GM21447 (cell line): Measurements from ENCODE around the gene FOXP3.

Source experiments
- ATAC-seq: cut with Tn5 transposase; IDR thresholded peaks from one replicate; pipeline ENCODE4 v1.9.1; 2021; ENCODE audit not compliant: unreplicated experiment

Gene FOXP3

DNA sequence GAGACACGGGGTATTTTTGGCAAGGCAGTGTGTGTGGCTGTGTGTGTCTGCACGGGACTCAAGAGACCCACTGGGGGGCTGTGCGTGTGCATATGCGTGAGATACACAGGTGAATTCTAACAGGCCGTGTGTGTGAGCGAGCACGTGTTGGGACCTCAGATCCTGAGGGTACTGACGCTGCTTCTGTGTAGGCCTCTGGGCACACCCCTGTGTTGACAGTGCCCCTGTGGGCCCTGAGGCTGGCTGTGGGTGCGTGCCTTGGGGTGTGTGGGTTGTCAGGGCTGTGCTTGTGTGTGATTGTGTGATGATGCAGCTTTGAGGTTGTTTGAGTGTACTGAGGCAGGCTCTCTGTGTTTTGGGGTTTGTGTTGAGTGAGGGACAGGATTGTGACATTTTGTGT lies 13.9 kb downstream of the FOXP3 start:
- no peak for ATAC-seq

DNA sequence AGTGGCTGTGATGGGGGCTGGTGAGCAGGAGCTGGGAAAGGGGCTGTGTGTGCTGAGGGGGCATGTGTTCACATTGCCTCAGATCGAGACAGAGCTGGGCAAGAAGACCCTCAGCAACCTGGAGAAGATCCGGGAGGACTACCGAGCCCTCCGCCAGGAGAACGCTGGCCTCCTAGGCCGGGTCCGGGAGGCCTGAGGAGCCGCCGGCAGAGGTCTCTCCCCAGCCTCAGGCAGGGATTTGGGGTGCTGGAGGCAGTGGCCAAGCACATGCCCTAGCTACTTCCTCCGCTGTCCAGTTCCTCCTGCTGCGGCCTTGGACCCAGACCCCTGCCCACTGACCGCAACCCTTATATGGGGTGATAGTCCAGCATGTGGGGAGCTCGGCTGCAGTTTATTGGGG lies 14.4 kb downstream of the FOXP3 start:
- ATAC-seq, result no peak

DNA sequence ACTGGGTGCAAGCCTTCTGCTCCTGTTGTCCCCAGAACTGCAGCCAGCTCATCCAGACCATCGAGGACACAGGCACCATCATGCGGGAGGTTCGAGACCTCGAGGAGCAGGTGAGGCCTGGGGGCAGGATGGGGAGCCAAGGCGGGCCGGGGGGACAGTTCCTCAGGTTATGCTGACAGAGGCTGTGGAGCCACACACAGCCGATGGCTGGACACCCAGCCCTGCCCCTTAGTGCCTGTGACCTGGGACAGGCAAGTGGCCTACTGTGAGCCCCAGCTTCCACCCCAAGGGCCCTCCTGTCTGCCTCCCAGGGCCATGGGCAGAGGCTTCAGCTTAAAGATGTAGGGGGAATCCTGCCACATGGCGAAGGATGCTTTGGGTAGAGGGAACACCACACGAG lies 14.9 kb downstream of the FOXP3 start:
- no peak for ATAC-seq

DNA sequence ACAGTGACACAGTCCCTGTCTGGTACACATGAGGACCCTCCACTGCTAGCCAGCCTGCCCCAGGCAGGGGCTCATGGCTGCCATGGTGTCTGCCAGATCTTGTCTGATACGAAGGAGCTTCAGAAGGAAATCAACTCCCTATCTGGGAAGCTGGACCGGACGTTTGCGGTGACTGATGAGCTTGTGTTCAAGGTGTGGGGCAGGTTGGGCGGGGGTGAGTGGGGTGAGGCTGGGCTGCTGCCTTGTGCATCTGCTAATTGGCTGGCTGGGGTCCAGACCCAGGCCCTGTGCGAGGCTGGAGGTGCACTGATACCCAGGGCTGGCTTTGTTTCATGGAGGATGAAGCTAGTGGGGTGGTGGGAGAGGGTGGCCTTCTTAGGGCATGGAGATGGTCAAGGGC lies 15.4 kb downstream of the FOXP3 start:
- no peak for ATAC-seq

DNA sequence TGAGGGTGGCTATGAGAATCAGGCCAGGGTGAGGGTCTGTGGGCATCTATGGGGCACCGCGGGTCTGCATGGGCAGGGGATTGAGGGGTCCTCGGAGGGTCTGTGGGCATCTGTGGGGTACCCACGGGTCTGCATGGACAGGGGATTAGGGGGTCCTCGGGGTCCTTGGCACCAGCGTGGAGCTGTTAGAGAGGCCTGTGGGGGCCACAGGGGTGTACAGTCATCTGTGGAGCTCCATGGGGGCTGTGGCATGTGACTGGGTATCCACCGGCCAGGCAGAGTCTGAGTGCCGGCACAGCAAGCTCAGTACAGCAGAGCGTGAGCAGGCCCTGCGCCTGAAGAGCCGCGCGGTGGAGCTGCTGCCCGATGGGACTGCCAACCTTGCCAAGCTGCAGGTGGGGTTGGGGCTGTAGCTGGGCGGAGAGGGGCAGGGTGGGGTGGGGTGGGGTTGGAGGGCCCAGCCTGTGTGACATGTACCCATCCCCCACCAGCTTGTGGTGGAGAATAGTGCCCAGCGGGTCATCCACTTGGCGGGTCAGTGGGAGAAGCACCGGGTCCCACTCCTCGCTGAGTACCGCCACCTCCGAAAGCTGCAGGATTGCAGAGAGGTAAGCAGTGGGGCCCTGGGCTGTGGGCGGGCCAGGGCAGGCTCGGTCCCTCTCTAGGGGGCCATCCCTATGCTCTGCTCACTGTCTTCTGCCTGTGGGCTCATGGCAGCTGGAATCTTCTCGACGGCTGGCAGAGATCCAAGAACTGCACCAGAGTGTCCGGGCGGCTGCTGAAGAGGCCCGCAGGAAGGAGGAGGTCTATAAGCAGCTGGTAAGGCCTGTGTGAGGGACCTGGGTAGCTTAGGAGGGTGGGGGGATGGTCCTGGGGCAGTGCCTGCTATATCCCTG lies 16.3 kb downstream of the FOXP3 start:
- ATAC-seq, result no peak

DNA sequence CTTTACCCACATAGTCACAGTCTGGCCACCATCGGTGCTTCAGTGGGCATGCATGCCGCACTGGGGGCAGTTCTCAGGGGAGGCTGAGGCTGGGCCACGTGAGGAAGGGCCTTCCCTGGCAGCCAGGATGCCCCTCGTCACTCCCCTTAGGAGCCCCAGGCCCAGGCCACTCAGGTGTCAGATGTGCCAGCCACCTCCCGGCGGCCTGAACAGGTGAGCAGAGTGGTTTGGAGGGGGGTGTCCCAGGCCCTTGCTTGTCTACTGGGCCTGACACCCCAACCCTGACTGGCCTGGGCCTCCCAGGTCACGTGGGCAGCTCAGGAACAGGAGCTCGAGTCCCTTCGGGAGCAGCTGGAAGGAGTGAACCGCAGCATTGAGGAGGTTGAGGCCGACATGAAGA lies 17.2 kb downstream of the FOXP3 start:
- no peak for ATAC-seq

DNA sequence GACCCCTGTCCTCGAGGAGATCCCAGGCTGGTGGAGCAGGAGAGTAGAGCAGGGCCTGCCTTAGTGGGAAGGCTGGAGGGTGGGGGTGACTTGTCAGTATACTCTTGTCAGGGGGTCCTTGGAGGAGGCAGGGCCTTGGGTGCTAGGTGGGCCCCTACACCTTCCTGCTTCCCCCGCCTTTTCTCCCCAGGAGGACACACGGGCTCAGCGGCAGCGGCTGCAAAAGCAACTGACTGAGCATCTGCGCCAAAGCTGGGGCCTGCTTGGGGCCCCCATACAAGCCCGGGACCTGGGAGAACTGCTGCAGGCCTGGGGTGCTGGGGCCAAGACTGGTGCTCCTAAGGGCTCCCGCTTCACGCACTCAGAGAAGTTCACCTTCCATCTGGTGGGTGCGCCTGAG lies 18.0 kb downstream of the FOXP3 start:
- ATAC-seq, result no peak

DNA sequence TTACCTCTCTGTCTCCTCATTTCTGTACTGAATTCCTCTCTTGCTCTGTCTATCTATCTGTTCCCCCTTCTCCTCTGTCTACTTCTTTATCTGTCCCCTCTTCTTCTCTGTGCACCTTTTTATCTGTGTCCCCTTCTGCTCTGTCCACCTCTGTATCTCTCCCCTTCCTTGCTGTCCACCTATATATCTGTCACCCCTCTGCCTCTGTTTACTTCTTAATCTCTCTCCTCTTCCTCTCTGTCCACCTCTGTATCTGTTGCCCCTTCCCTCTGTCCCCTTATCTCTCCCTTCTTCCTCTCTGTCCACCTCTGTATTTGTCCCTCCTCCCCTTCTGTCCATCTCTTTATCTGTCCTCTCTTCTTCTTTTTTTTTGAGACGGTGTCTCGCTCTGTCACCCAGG lies 20.3 kb downstream of the FOXP3 start:
- no peak for ATAC-seq

DNA sequence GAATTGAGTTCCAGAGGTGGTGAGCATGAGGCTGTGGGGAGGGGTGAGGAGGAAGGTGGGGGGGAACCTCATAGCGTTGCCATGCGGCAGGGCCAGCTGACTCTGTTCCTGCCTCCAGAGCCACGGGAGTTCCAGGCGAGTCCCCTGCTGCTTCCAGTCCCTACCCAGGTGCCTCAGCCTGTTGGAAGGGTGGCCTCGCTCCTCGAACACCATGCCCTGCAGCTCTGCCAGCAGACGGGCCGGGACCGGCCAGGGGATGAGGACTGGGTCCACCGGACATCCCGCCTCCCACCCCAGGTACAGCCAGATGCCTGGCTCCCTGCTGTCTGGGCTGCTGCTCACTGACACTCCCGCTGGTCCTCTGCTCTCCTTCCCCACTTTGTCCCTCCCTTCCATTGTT lies 21.3 kb downstream of the FOXP3 start:
- no peak for ATAC-seq

DNA sequence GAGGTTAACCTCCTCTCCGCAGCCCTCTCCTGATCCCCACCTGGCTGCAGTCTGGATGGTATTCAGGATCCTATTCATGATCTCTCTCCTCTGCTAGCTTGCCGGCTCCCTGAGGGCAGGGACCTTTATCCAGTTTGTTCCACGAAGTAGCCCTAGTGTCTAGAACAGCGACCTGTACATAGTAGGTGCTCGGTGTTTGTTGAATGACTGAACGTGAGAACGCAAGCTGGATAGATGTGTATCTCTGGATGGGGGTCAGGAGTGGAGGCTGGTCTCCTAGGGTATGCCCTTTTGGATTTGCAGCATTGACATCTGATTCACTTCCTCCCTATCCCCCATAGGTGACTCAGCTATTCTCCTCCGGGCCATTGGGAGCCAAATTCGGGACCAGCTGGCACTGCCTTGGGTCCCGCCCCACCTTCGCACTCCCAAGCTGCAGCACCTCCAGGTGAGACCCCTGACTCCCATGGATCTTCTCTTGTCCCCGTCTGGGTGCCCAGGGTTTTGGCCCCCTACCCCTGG lies 21.9 kb downstream of the FOXP3 start:
- no peak for ATAC-seq

DNA sequence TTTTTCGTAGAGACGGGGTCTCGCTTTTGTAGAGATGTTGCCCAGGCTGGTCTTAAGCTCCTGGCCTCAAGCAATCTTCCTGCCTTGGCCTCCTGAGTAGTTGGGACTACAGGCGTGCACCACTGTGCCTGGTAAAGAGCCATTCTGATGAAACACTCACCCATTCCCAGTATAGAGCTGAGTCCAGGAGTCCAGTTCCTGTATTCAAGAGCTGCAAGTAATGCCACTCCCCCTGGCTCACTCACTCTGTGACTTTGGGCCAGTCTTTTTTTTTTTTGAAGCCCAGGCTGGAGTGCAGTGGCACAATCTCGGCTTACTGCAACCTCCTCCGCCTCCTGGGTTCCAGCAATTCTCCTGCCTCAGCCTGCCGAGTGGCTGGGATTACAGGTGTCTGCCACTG lies 25.8 kb downstream of the FOXP3 start:
- ATAC-seq, result no peak

DNA sequence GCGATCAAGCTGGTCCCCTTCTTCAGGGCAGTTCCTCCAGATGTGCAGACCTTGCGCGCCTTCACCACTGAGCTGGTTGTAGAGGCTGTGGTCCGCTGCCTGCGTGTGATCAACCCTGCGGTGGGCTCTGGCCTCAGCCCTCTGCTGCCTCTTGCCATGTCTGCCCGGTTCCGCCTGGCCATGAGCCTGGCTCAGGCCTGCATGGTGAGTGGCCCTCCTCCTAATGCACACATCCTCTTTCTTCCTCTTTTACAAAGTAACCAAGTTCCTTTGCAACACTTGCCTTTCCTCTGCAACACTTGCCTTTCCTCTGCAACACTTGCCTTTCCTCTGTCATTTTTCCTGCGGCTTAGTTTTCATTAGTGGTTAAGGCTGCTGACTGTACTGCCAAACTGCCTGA lies 27.4 kb downstream of the FOXP3 start:
- ATAC-seq, result no peak

DNA sequence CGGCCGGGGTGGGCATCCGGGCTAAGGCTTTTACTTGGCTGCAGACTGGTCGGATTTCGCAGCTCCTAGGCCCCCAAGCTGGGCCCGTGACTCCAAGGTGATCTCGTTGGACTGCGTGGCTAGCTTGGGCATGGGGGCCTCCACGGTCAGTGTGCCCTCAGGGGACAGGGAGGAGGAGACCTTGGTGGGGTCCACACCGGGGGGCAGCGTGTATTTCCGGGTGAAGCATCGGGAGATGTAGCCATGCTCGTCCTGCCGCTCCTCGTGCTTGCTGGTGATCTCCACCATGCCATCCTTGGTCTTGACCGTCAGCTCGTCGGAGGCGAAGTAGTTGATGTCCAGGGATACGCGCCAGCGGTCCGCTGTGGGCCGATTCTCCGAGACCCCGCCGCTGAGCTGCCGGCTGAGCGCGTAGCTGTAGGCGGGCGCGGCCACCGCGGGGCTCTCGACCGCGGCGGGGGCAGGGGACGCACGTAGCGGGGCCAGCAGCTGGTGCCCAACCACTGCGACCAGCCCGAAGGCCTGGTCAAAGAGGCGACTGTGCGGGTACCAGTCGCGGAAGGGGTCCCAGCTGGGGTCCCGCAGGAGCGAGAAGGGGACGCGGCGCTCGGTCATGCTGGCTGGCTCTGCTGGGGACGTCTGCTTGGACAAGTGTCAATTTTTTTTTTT lies 30.5 kb downstream of the FOXP3 start:
- no peak for ATAC-seq

DNA sequence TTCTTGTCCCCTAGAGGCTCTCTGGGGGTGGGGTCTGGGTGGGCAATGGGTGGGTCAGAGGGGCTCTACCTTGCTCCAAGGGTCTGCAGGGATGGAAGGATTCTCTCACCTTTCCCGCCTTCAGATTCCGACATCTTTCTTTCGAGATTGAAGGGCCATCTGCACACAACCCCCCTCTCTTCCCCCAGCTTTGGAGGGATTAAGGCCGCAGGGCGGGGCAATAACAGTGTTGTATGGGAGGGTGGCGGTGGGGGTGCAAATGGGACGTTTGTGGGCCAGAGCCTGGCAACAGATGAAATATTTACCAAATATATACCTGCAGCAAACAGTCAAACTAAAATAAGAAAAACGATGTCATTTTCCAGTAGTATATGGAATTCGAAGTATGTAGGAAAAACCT lies 31.3 kb downstream of the FOXP3 start, which contains the start of gene CACNA1F:
Gene CACNA1F (minus strand): TSS at position 165 of the 400 bp plus-strand sequence. CDS start 31 bp downstream, at position 134.
- no peak for ATAC-seq

DNA sequence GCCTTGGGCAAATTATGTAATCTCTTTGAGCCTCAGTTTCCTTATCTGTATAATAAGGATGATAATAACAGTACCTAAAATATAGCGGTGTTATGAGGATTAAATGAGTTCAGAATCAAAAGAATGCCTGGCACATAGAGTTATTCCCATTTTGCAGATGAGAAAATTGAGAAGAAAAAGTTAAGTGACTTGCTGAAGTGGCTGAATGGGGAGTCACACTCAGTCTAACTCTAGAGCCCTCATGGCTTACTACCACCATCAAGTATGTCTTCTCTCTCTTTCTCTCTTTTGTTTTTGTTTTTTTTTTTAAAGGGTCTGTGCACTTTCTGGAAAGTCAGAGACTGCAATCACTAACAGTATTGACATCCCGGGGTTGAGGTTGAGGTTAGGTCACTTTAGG lies 32.0 kb downstream of the FOXP3 start:
- no peak for ATAC-seq

DNA sequence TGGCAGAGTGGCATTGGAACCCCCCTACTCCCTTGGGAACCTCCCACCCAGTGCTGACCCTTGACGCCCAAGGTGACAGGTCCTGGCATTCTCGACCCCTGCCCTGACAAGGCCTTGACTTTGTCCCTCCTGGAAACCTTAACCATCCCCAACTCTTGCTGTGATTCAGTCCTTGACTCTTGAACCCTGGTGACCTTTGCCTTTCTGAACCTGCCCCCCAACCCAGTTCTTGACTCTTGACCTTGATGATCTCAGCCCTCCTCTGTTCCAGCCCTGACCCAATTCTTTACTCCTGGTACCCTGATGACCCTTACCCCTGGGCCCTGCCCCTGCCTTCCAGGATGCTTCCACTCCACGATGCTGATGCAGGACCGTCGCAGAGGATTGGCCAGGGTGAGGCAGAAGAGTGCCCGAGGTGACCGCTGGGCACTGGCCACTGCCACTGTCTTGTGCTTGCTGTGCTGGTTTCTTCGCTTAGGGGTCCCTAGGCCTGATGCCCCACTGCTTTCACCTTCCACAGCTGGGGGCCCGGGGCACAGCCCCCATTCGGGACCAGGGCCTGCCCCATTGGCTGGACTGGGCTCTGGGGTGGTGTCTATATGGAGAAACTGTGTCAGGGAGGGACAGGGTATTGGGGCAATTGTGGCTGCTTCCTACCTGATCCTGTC lies 33.0 kb downstream of the FOXP3 start:
- no peak for ATAC-seq

DNA sequence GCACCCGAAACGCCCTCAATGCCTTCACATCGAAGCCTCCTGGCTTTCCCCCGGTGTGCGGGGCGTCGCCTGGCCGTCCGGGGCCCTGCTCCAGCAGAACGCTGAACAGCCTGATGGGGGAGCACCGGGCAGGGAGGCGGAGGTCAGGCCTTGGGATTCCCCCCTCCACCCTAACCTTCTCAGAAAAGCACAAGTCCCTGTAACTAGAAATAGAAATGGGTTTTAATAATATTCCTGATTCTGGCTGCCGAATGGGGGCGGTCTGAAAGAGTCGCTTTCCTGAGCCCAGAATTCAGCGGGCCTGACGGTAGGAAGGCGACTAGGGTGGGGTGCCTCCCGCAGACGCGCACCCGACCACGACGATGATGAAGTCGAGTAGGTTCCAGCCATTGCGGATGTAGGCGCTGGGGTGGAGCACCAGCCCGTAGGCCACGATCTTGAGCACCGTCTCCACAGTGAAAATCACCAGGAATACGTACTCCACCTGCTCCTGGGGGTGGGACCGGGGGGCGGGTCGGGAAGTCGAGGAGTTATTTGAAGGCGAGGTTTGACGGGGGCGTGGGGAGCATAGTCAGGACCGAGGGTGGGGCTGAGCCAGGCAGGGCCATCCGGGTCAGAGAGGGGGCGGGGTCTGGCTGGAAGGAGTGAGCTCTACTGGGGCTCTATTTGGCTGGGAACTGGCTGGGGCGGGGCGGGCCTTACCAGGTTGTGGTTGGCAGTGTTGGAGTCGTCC lies 33.8 kb downstream of the FOXP3 start:
- ATAC-seq, result peak; percentile 57

DNA sequence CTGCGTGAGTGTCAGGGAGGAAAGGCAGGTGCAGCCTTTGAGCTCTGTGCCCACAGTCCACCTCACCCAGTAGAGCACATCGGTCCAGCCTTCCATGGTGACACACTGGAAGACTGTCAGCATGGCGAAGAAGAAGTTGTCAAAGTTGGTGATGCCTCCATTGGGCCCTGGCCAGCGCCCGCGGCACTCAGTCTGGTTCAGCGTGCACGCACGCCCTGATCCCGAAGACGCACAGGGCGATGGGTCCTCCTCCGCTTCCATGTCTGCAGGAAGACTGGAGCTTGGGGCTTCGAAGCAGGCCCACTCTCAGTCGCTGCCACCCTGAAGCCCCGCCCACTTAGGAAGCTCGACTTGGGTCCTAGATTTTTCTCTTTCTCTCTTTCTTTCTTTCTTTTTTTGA lies 36.3 kb downstream of the FOXP3 start:
- ATAC-seq, result no peak

DNA sequence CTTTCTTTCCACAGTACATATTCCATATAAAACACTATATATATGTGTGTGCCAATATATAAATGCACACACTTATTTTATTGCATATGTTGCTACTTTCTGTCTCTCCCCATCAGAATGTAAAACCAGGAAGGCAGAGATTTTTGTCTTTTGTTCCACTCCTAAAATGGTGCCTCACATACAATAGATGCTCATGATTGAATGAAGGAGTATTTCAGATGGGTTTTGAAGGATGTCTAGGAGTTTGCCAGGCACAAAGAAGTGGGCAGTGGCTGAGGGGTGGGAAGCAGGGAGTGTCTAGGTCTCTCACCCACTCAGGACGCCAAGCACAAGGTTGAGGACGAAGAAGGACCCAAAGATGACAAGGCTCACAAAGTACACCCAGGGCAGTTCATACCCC lies 36.8 kb downstream of the FOXP3 start:
- ATAC-seq, result no peak

DNA sequence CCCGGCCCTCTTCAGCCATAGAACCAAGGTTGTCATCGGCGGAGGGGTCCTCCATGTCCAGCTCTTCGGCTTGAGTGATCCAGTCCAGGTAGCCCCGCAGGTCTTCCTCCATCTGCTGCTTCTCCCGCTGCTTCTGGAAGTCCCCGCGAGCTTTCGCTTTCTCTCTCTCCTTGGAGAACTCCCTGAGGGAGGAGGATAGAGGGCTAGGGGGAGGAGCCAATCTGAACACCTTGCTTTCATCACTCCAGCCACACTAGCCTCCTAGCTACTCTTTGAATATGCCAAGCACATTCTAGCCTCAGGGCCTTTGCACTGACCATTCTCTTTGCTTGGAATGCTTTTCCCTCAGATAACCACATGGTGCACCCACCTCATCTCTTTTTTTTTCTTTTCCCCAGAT lies 37.6 kb downstream of the FOXP3 start:
- no peak for ATAC-seq

DNA sequence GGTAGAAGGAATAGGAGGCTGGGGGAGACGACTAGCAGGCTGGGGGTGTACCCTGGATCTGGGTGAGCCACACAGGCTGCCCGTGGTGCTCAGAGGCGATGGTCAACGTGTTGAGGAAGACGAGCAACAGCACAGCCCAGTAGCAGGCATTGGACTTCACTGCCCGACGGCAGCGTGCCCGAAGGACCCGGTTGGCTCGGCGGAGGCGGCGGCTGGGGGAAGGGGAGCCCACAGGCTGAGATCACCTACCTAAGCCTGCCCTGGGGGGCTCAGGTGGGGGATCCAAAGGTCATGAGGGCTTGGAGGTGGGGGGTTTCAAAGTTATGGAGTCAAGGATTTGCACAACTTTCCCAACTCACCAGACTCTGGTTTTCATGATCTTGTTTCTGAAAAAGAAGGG lies 38.7 kb downstream of the FOXP3 start:
- ATAC-seq, result no peak
